DOHH2 (cell line): ENCODE measurements around the gene CALY.

Experiments
- H3F3A ChIP-seq: fragments of 200-600 bp; sonication (generic), shearing (Covaris generic); 2 replicates; pipeline ENCODE4 v1.6.0; 2016; ENCODE audit warnings: antibody characterized with exemption, mild to moderate bottlenecking; ENCODE audit not compliant: control insufficient read depth, insufficient read depth
- H3K27ac ChIP-seq: fragments of 200-600 bp; sonication (generic); 2 replicates; pipeline ENCODE4 v1.5.1; 2014; ENCODE audit warnings: low read depth, mild to moderate bottlenecking, low read length, moderate library complexity
- H3K27me3 ChIP-seq: fragments of 200-600 bp; sonication (generic); 2 replicates; pipeline ENCODE4 v1.6.1; 2014; ENCODE audit warnings: mild to moderate bottlenecking, low read length, mixed read lengths; ENCODE audit not compliant: control insufficient read depth
- H3K36me3 ChIP-seq: fragments of 200-600 bp; sonication (generic); 2 replicates; pipeline ENCODE4 v1.6.1; 2014; ENCODE audit warnings: mild to moderate bottlenecking, low read length, moderate library complexity, mixed read lengths; ENCODE audit not compliant: control insufficient read depth
- H3K4me1 ChIP-seq: fragments of 200-600 bp; sonication (generic); 2 replicates; pipeline ENCODE4 v1.6.1; 2014; ENCODE audit warnings: mild to moderate bottlenecking, low read length, mixed read lengths; ENCODE audit not compliant: control insufficient read depth
- H3K4me2 ChIP-seq: fragments of 200-600 bp; sonication (generic); 2 replicates; pipeline ENCODE4 v1.6.0; 2014; ENCODE audit warnings: mild to moderate bottlenecking, low read length, moderate library complexity
- H3K4me3 ChIP-seq: fragments of 200-600 bp; sonication (generic); 2 replicates; pipeline ENCODE4 v1.5.1; 2014; ENCODE audit warnings: mild to moderate bottlenecking, low read length, mixed read lengths
- H3K79me2 ChIP-seq: fragments of 200-600 bp; sonication (generic); 2 replicates; pipeline ENCODE4 v1.6.1; 2014; ENCODE audit warnings: mild to moderate bottlenecking, low read length, mixed read lengths; ENCODE audit not compliant: control insufficient read depth
- H3K9me2 ChIP-seq: fragments of 200-600 bp; sonication (generic); replicated peaks from 2 replicates; pipeline ENCODE4 v1.6.1; 2014; ENCODE audit warnings: mild to moderate bottlenecking, low read length, mixed read lengths; ENCODE audit not compliant: control insufficient read depth
- H3K9me3 ChIP-seq: fragments of 200-600 bp; sonication (generic); 2 replicates; pipeline ENCODE4 v1.6.1; 2014; ENCODE audit warnings: antibody characterized with exemption, low read length, mixed read lengths; ENCODE audit not compliant: control insufficient read depth, insufficient read depth
- H4K20me1 ChIP-seq: fragments of 200-600 bp; sonication (generic); 2 replicates; pipeline ENCODE4 v1.6.0; 2014; ENCODE audit warnings: low read depth, mild to moderate bottlenecking, antibody characterized with exemption, low read length, moderate library complexity; ENCODE audit not compliant: control insufficient read depth, insufficient read depth
- CTCF ChIP-seq: fragments of 200-600 bp; sonication (generic); IDR thresholded peaks from one replicate; pipeline ENCODE4 v1.5.1; 2014; ENCODE audit warnings: antibody characterized with exemption, mild to moderate bottlenecking, low read depth, low read length; ENCODE audit not compliant: poor library complexity, severe bottlenecking
- EZH2phosphoT487 ChIP-seq: fragments of 200-600 bp; sonication (generic); IDR thresholded peaks from 2 replicates; pipeline ENCODE4 v1.6.1; 2017; ENCODE audit warnings: borderline replicate concordance, mild to moderate bottlenecking, antibody characterized with exemption, low read length, moderate library complexity, mixed read lengths

CALY gene

GRCh38 chr10:133299738-133300137, 37.0 kb downstream of the CALY start:
- Histone ChIP-seq H3K27ac (no peak overlapping the region), H4K20me1 (peaks cover 11% of the 10 kb centered on the region; the same call in 1 of the 2 replicates), H3K79me2 (peaks cover 22% of the 10 kb centered on the region), H3K9me2 (no peaks in the 10 kb centered on the region), H3K9me3 (no peaks in the 10 kb centered on the region), H3K4me3 (no peak overlapping the region), H3F3A (no peaks in the 10 kb centered on the region), H3K36me3 (peaks cover 59% of the 10 kb centered on the region), H3K27me3 (no peaks in the 10 kb centered on the region), H3K4me1 (no peaks in the 10 kb centered on the region), H3K4me2 (no peak overlapping the region)
- TF ChIP-seq CTCF: no peak
- no peak for TF ChIP-seq EZH2phosphoT487

- Histone ChIP-seq H3K36me3 (peaks cover 61% of the 10 kb centered on the region), H3K27ac (no peak overlapping the region), H3K4me3 (no peak overlapping the region), H3K4me1 (no peaks in the 10 kb centered on the region), H3K79me2 (peaks cover 18% of the 10 kb centered on the region), H3K9me3 (no peaks in the 10 kb centered on the region), H3K9me2 (no peaks in the 10 kb centered on the region), H3K27me3 (no peaks in the 10 kb centered on the region), H3K4me2 (no peak overlapping the region), H4K20me1 (peaks cover 11% of the 10 kb centered on the region; the same call in 1 of the 2 replicates), H3F3A (no peaks in the 10 kb centered on the region)
- no peak for TF ChIP-seq CTCF
- TF ChIP-seq EZH2phosphoT487: no peak
Measured at GRCh38 chr10:133299224-133299623, 37.5 kb downstream of the CALY start.

GRCh38 chr10:133298466-133298865, 38.2 kb downstream of the CALY start:
- Histone ChIP-seq H3K27ac (no peak overlapping the region), H3K27me3 (no peaks in the 10 kb centered on the region), H3K4me1 (no peaks in the 10 kb centered on the region), H3K9me2 (no peaks in the 10 kb centered on the region), H3K9me3 (no peaks in the 10 kb centered on the region), H3F3A (no peaks in the 10 kb centered on the region), H3K36me3 (peaks cover 68% of the 10 kb centered on the region), H3K79me2 (peaks cover 11% of the 10 kb centered on the region), H3K4me2 (no peak overlapping the region), H4K20me1 (0 out of 2 replicates have a peak, but pooled peaks cover 5% of the 10 kb centered on the region), H3K4me3 (no peak overlapping the region)
- TF ChIP-seq CTCF: no peak
- no peak for TF ChIP-seq EZH2phosphoT487
